ENCODE data around the gene PTPRE.

Gene PTPRE

GRCh38 chr10:127937915-127938463 lies 31.1 kb downstream of the PTPRE start:
- no peak for DNase-seq (ENCODE audit: low read depth)

DNA sequence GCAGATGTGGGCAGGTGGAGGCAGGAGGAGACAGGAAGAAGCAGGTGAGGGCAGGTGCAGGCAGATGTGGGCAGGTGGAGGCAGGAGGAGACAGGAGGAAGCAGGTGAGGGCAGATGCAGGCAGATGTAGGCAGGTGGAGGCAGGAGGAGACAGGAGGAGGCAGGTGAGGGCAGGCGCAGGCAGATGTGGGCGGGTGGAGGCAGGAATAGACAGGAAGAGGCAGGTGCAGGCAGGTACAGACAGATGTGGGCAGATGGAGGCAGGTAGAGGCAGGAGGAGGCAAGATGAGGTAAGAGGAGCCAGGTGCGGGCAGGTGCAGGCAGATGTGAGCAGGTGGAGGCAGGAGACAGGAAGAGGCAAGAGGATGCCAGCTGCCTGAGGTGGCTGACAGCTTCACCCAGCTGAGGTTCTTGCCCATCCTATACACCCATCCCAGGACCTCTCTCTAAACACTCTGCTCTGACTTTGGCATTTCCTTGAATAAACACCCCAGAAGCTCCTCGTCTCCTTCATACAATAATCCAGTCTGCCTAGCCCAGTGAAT lies 33.0 kb downstream of the PTPRE start:
- no peak for TF ChIP-seq MAX (IDR thresholded peaks at IDR 0.05; ENCODE audit: low read depth, low read length)
- no peak for TF ChIP-seq CTCF (IDR thresholded peaks at IDR 0.05; ENCODE audit: low read depth, low read length)
- TF ChIP-seq POLR2A (IDR thresholded peaks at IDR 0.05; ENCODE audit: extremely low read depth, insufficient read length) = no peak
- no peak for TF ChIP-seq MYC (IDR thresholded peaks at IDR 0.05; ENCODE audit: low read depth, low read length)
- no peak for DNase-seq (ENCODE audit: low read depth)
- no peak overlapping the region for H3K4me3 ChIP-seq (ENCODE audit: low read depth, low read length)

More at GRCh38 chr10:127937915-127938463, 31.1 kb downstream of the PTPRE start:
- TF ChIP-seq POLR2A (IDR thresholded peaks at IDR 0.05; ENCODE audit: extremely low read depth, insufficient read length) = no peak
- TF ChIP-seq CTCF (IDR thresholded peaks at IDR 0.05; ENCODE audit: low read depth, low read length) = no peak
- TF ChIP-seq MAX (IDR thresholded peaks at IDR 0.05; ENCODE audit: low read depth, low read length) = no peak
- TF ChIP-seq MYC (IDR thresholded peaks at IDR 0.05; ENCODE audit: low read depth, low read length) = no peak
- H3K4me3 ChIP-seq (ENCODE audit: low read depth, low read length) = no peak overlapping the region

- no peak for DNase-seq (ENCODE audit: low read depth)
- no peak for TF ChIP-seq MAX (IDR thresholded peaks at IDR 0.05; ENCODE audit: low read depth, low read length)
- TF ChIP-seq MYC (IDR thresholded peaks at IDR 0.05; ENCODE audit: low read depth, low read length) = no peak
- no peak for TF ChIP-seq POLR2A (IDR thresholded peaks at IDR 0.05; ENCODE audit: extremely low read depth, insufficient read length)
- no peak for TF ChIP-seq CTCF (IDR thresholded peaks at IDR 0.05; ENCODE audit: low read depth, low read length)
- H3K4me3 ChIP-seq (ENCODE audit: low read depth, low read length) = no peak overlapping the region
Measured at GRCh38 chr10:127940866-127941640, 34.1 kb downstream of the PTPRE start.

GRCh38 chr10:127942811-127943210 lies 35.9 kb downstream of the PTPRE start:
- DNase-seq (ENCODE audit: low read depth) = no peak
- TF ChIP-seq MYC (IDR thresholded peaks at IDR 0.05; ENCODE audit: low read depth, low read length) = no peak
- no peak for TF ChIP-seq CTCF (IDR thresholded peaks at IDR 0.05; ENCODE audit: low read depth, low read length)
- no peak for TF ChIP-seq MAX (IDR thresholded peaks at IDR 0.05; ENCODE audit: low read depth, low read length)
- TF ChIP-seq POLR2A (IDR thresholded peaks at IDR 0.05; ENCODE audit: extremely low read depth, insufficient read length) = no peak
- H3K4me3 ChIP-seq (ENCODE audit: low read depth, low read length) = no peak overlapping the region

DNA sequence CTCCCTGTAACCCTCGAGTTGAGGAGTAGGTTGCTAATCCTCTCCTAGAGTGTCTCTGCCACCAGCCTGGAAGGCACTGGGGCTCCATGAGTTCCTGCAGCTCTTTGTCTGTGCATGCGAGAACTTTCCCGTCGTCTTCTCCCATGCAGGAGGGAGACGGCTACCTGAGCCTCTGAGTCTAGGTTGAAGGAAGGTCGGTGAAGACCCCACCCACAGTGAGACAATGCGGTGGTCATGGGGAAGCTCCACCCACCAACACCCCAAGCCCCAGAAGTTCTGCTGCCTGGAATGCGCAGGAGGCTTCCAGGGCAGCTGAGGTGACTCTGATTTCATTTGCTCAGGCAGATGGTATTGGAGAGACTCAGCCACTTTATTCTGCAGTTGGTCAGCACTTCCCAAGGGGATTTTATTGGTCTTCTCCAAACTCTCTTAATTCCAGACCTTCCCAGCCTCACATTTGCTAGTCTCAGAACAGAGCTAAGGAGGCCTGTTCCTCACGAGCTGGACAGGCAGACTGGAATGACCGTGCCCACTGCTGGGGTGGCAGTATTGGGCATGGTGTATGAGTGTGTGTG lies 36.5 kb downstream of the PTPRE start:
- H3K4me3 ChIP-seq (ENCODE audit: low read depth, low read length) = no peak overlapping the region
- TF ChIP-seq MAX (IDR thresholded peaks at IDR 0.05; ENCODE audit: low read depth, low read length) (no peak), CTCF (IDR thresholded peaks at IDR 0.05; ENCODE audit: low read depth, low read length) (no peak), MYC (IDR thresholded peaks at IDR 0.05; ENCODE audit: low read depth, low read length) (no peak)
- no peak for DNase-seq (ENCODE audit: low read depth)
